ENCODE measurements around the gene ANKZF1. TPM values are rescaled to one million over a fixed set of nuclear protein-coding genes. Genes with fewer than 3 reads are reported as not detected.

Gene ANKZF1
- total and polyA plus RNA-seq, 2 of the 8 experiments (the other 6 are each of a cell fraction or from before 2014, with no cell fraction given): 32.5 to 50.1 TPM

DNA sequence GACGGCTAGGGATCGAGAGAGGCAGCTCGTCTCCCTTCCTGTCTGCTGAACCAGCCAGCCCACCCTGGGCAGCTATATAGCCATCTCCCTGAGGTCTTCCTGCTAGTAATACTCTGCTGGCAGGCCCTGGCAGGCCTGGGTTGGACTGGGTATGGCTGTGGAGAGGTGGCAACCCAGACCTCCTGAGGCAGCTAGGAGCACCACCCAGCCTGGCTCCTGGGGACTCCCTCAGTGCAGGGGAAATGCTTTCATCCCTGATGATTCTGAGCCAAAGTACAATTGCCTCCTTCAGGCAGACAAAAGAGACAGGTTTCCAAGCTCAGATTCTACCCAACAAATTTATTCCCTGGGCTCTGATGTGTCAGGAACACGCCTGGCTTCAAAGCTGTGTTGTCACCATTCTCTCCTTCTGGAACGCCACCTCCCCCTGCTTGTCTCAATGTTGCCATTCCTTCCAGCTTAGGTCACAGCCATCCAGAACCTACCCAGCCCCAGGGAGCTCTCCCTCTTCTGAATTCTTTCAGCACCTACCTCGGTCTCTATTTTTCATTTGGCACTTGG, 44.8 kb downstream of the ANKZF1 start:
- Histone ChIP-seq H3K4me3 (ENCODE audit: extremely low read depth in 1 of 4, insufficient read depth in 2 of 4, low read depth in 3 of 4, low read length in 4 of 4) (no peak overlapping the region; a peak in 1 of 8 replicates), H2BK120ac (replicated peaks; ENCODE audit: low read depth, low read length) (no peak overlapping the region), H3K4me2 (ENCODE audit: insufficient read depth in 1 of 2, low read depth in 2 of 2, low read length in 2 of 2) (peak overlapping the region in 1 of 2 experiments; percentile 9; a peak in 1 of 4 replicates), H3K56ac (replicated peaks; ENCODE audit: insufficient read length, low read depth, low read length) (no peak overlapping the region), H3K36me3 (ENCODE audit: control insufficient read depth in 2 of 4, insufficient read depth in 4 of 4, low read length in 3 of 4) (no peaks in the 10 kb centered on the region), H3K14ac (ENCODE audit: insufficient read length) (no peak overlapping the region), H3K9me3 (ENCODE audit: insufficient read depth in 2 of 2, low read depth in 1 of 2, low read length in 1 of 2) (no peaks in the 10 kb centered on the region), H3K27me3 (replicated peaks in 1 of 4; ENCODE audit: control insufficient read depth in 3 of 4, extremely low read depth in 1 of 4, insufficient read depth in 3 of 4, low read length in 3 of 4) (peaks cover 0 to 2% (median 0%) of the 10 kb centered on the region in 4 experiments; a peak in 3 of 7 replicates), H2BK20ac (ENCODE audit: low read length) (no peak overlapping the region), H3K9ac (replicated peaks in 1 of 4; ENCODE audit: extremely low read depth in 1 of 4, low read depth in 3 of 4, low read length in 3 of 4) (no peak overlapping the region; a peak in 1 of 7 replicates), H3K23me2 (ENCODE audit: low read depth, low read length) (peaks cover 2% of the 10 kb centered on the region; the same call in 1 of the 2 replicates), H2AK5ac (ENCODE audit: low read depth, low read length) (no peak overlapping the region), H4K91ac (replicated peaks; ENCODE audit: insufficient read length, low read length) (no peak overlapping the region), H4K20me1 (replicated peaks in 1 of 2; ENCODE audit: control insufficient read depth in 1 of 2, insufficient read depth in 2 of 2, low read length in 2 of 2) (no peaks in the 10 kb centered on the region), H3K23ac (ENCODE audit: insufficient read length) (no peak overlapping the region), H4K8ac (ENCODE audit: extremely low read depth, insufficient read depth, low read length) (no peak overlapping the region), H3K79me1 (ENCODE audit: low read depth, low read length) (no peaks in the 10 kb centered on the region), H2BK12ac (ENCODE audit: low read depth, low read length) (0 out of 2 replicates have a peak overlapping the region, but pooled peaks have one; percentile 55), H2BK5ac (ENCODE audit: low read depth, low read length) (peak overlapping the region; percentile 38; the same call in 1 of the 2 replicates), H3K4me1 (replicated peaks in 1 of 4; ENCODE audit: control insufficient read depth in 3 of 4, insufficient read depth in 4 of 4, low read length in 3 of 4) (peaks cover 9 to 14% (median 11%) of the 10 kb centered on the region in 4 experiments), H3K79me2 (ENCODE audit: control insufficient read depth in 1 of 2, insufficient read depth in 2 of 2, low read length in 2 of 2) (no peaks in the 10 kb centered on the region), H3K18ac (ENCODE audit: extremely low read depth, low read length) (peak overlapping the region; percentile 24; the same call in 1 of the 2 replicates), H4K5ac (ENCODE audit: insufficient read length, low read depth, low read length) (no peak overlapping the region), H3K4ac (replicated peaks; ENCODE audit: insufficient read length, low read depth, low read length) (no peak overlapping the region), H3K27ac (ENCODE audit: low read depth, low read length) (no peak overlapping the region), H2AFZ (ENCODE audit: low read length) (no peak overlapping the region), H2BK15ac (ENCODE audit: low read length) (no peak overlapping the region)
- 67% methylated on average over 5 of the region's 6 CpGs; no CpG with 5 or more reads in 1 of the 2 experiments for WGBS, 2 experiments (ENCODE audit: extremely low coverage in 1 of 2, insufficient coverage in 1 of 2, insufficient read length in 1 of 2, insufficient replicate concordance in 2 of 2, low coverage in 1 of 2, low lambda C conversion rate in 2 of 2, missing lambda C conversion rate in 1 of 2)
- POLR2A ChIA-PET (ENCODE audit: partially characterized antibody): interaction anchor here (0.7 to 1.7 kb wide), 9 partner anchors 12 to 61 kb away, joined by 3 to 8 read pairs (median 4); partner anchors contain the start of genes ABCB6, GLB1L, STK16 and TUBA4A
- CTCF ChIA-PET (ENCODE audit: partially characterized antibody): interaction anchor here (0.8 to 4.4 kb wide), 15 partner anchors 12 to 115 kb away, joined by 3 to 34 read pairs (median 3); partner anchors contain the start of genes GLB1L and STK16
- FAIRE-seq: peak; percentile 7
- DNase-seq (ENCODE audit: low read depth in 1 of 2, low spot score in 2 of 2): no peak
- TF ChIP-seq JUN (IDR thresholded peaks at IDR 0.05; ENCODE audit: low read depth, low read length): peak; percentile 71; the same call in 1 of the 2 replicates
- TF ChIP-seq ASH2L (IDR thresholded peaks at IDR 0.05; ENCODE audit: low read length): peak; percentile 37
- no peak for TF ChIP-seq RBBP5 (IDR thresholded peaks at IDR 0.05; ENCODE audit: borderline replicate concordance, low read depth, low read length)
